Hematopoietic multipotent progenitor cell treated with erythropoietin and hydrocortisone succinate and interleukin-3 and kit ligand, for 15 days (in vitro differentiated cells): ENCODE measurements around the gene BEND7.
"Not testable (repeated sequence)": the region's sequence is repeated elsewhere in the genome, so short reads cannot be mapped to it uniquely, and the experiment has no call there.

Experiments used
- DNase-seq: peaks from one replicate; pipeline ENCODE4 v3.0.0-alpha.2; 2015; ENCODE audit warnings: low spot score

Gene BEND7

DNA sequence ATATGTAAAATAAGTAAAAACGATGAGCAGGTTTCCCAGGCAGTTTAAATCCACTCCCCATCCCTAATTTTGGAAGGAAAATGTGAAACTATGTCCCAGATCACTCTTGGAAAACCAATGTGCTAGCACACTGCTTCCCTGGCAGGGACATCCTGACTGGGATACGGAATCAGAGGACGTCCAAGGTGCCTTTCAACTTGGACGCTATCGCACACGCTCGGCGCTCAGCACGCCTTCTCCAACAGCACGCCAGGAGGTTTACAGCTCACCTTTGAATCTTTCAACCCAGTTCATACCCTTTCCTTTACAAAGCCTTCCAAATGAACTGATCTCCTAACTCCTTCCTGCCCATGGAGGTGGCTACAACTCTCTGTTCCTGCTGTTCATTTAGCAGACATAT, 47.1 kb downstream of the BEND7 start:
- DNase-seq, result no peak

DNA sequence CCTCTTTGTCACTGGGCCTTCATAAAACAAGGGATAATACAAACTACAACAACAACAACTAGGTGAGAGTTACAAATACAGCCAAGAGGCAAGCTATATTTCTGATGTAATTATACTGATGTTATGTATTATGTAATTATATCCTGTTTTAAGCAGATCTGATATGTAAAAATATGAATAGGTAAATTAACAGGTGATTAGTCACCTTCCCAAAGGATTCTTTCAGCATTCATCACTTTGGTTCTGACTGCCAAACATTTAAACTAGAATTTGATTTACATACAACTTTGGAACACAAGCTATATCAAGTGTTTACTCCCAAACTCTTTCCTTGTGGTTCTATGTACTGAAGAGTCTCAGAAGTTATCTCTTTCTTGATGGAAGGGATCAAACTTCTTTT, 53.7 kb downstream of the BEND7 start:
- DNase-seq, result no peak

GRCh38 chr10:13473986-13474385, 54.8 kb downstream of the BEND7 start:
- DNase-seq, result no peak

DNA sequence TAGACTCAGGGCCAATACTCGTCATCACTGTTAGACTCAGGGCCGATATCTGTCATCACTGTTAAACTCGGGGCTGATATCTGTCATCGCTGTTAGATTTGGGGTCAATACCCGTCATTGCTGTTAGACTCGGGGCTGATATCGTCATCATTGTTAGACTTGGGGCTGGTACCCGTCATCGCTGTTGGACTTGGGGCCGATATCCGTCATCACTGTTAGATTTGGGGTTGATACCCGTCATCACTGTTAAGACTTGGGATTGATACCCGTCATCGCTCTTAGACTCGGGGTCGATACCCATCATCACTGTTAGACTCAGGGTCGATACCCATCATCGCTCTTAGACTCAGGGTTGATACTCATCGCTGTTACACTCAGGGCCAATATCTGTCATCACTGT, 56.5 kb downstream of the BEND7 start:
- no peak for DNase-seq

- no peak for DNase-seq
Measured at GRCh38 chr10:13470270-13470669, 58.5 kb downstream of the BEND7 start.

DNA sequence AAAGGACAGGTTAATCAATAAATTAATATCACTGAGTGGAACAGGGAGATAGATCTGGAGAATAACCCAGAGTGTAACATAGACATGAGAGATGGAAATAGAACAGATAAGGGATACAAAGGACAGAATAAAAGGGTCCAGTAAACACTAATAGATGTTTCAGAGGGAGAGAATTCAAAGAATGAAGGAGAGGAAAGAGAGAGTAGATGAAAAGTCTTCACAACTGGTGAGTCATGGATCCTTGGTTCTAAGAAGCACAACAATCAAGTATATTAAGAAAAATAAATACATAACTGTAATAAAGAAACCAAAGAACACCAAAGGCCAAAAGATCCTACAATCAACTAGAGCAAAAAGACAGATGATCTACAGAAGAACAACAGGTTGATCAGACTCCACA, 66.3 kb downstream of the BEND7 start:
- no peak for DNase-seq

DNA sequence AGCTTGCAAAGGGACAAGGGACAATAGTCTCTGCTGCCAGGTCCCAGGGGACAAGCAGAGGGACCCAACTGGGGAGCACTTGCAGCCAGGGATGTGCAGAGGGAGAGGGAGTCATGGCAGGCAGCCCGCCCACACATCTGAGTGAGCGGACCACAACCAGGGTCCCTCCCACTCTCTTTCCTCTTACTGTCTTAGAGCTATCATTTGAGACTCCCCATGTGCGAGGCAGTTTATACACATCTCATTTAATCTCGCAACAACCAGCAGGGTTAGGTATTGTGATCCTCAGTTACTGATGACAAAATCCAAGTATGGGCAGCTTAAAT, 70.2 kb downstream of the BEND7 start:
- no peak for DNase-seq

GRCh38 chr10:13457958-13458686, 70.7 kb downstream of the BEND7 start:
- DNase-seq, result no peak

DNA sequence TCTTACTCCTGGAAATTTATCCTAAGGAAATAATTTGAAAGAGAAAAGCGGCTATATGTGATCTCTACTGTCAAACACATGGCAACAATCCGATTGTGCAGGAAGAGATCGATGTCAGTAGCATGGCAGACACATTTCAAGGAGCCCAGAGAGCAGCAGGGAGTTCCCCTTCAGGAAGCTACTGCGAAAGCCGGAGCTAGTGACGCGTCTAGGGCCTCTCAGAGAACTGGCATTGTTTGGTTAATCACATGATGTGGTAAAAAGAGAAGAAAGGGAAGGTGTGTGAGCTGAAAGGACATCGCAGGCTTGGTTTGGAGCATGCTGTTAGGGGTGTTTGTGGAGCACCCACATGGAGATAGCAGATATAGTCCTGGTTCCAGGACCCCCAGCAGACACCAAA, 74.9 kb downstream of the BEND7 start:
- no peak for DNase-seq

DNA sequence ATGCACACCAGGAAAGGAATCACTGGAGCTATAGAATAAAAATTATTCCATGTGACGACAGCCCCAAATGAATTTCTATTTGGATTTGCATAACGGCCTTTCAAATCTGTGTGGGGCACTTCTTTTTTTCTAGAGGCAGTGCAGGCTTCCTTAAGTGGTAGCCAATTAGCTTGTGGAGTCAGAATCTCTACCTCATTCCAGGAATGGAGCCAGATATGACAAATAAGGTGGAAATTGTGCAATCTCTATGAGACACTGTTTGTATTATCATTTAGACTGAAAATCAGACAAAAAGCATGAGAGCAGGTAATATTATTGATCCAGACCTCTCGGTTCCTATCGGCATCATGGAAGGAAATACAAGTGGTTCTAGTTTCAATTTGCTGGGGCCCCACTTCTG, 78.7 kb downstream of the BEND7 start:
- DNase-seq, result no peak

- no peak for DNase-seq
Measured at GRCh38 chr10:13449296-13449695, 79.5 kb downstream of the BEND7 start.

DNA sequence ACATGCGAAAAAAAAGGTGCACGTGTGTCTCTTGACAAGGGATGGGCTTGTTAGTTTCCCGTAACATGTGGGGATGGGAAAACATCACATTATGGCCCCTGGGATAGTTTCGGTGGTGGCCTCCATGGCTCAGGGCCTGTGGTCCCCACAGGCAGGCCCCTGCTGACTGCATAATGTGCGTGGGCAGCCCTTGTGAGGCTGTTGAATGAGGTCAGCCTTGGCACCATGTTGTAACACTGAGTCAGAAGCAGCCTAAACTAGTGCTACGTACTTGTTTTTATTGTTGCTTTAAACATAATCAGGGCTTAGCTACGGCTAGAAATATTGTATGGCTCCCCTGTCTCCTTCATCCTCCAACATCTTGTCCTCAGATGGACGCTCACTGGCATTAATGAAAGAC, 80.6 kb downstream of the BEND7 start:
- DNase-seq, result no peak

- DNase-seq, result no peak
Measured at GRCh38 chr10:13445656-13446400, 83.0 kb downstream of the BEND7 start.

DNA sequence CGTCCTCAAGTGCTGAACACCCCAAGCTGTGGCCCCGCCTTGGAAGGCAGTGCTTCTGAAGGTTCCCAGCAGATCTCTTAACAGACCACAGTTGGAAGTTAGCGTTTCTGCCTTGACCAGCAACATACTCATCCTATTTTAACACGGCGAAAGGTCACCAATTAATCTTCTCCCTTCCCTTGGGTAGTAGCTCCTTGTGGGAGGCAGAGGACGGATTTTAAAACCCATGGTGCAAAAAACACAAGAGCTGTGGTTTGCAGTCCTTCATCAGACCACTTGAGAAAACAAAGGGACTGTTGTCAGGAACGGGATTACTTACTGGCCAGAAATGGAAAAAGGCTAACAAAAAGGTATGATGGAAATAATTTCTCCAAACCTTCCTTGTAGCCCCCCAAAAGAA, 87.3 kb downstream of the BEND7 start:
- no peak for DNase-seq

DNA sequence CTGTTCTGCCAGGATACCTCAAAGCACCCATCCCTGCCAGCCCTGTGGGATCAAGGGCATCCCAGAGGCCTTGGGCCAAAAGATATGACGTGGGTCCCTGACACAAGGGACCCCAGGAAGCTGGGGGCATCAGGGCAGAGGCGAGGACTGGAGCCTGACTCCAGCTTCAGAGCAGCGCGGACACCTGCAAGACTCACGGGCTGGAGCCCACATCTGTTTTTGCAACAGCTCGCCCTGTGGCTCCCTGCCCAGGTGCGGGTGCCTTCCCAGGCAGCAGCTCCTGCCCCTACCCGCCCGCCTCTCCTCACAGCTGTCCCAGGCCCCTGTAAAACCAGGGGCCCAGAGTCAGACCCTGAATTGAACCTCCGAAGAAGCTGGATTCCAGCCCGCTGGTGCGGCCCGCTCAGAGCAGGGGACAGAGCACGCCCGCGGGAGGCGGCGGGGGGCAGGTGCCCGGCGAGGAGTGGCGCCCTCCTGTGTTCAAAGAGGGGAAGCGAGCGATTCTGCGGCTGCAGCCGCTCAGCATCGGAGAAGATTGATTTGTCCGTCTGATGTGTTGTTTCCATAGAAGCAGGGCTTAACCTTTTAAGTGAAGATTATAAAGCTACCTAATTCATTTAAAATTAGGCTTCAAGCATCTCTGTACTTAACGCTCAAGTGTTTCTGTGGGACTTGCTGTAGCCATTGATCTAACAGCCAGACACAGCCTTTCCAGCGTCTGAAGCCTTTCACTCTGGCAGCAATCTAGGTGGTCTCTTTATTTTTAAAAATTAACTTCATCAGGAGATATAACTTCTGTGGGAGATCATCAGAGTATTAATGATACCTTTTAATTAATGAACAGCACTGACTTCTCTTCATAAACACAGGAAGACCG, 88.4 kb downstream of the BEND7 start:
- peak; percentile 17 for DNase-seq

GRCh38 chr10:13439313-13440184, 89.3 kb downstream of the BEND7 start:
- DNase-seq, result no peak

DNA sequence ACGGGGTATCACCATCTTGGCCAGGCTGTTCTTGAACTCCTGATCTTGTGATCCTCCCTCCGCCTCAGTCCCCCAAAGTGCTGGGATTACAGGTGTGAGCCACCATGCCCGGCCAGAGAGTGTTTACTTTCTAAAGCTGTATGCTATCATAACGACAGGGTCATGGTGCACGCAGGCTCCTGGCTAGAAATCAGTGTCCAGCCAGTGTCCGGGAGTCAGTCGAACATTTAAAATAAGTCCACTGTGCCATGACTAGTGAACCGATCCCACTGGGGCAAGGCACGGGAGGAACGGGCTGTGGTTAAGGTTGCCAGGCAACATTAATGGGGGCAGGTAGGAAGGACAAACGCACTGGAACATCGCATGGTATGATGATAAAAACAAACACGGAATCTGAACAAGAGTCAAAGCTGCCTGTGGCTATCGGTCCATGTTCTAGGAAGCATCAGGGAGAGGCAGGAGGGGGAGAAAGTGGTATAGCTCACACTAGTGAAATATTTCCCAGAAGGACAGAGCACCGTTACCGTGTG, 91.7 kb downstream of the BEND7 start:
- DNase-seq, result no peak

- DNase-seq, result not testable (repeated sequence)
Measured at GRCh38 chr10:13427943-13428342, 100.9 kb downstream of the BEND7 start.

DNA sequence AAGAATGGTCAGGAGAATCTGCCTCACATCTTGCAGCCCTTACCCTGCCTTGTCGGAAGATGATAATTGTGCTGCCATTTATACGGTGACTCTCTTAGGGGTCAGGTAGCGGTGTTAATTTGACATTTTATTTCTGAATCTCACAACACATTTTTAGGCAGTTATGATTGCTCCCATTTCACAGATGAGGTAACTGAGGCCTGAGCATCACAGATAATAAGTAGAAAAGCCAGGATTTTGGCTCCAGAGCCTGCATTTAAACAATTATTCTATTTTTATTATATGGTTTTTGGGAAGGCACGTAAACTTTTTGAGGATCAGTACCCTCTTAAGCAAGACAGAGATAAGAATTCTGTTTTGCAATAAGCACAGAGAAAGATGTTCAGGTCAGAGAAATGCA, 103.4 kb downstream of the BEND7 start:
- DNase-seq, result no peak

DNA sequence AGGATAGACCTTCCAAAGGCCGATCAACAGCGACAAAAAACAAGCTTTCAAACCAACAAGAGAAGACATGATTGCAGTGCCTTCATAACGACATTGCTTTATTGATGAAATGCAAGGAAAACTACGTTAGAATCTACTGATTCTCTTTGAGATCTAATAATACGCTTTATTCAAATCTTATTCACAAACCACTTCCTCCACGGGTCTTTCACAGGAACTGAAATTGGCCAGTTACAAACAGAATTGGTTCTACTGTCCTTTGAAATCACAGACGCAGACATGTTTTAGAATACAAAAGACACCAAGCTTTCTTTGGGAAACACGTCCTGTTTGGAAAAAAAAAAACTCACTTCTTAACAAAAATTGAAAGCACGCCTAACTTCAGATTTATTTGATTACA, 106.0 kb downstream of the BEND7 start:
- no peak for DNase-seq

GRCh38 chr10:13421382-13421917, 107.4 kb downstream of the BEND7 start:
- DNase-seq, result no peak
